ENCODE results near the gene FAM168A. TPM values are rescaled to one million over a fixed set of nuclear protein-coding genes. Genes with fewer than 3 reads are reported as not detected.

Gene FAM168A
- total and polyA plus RNA-seq, 2 experiments from 2014 or later, result 6.3 to 24.5 TPM

DNA sequence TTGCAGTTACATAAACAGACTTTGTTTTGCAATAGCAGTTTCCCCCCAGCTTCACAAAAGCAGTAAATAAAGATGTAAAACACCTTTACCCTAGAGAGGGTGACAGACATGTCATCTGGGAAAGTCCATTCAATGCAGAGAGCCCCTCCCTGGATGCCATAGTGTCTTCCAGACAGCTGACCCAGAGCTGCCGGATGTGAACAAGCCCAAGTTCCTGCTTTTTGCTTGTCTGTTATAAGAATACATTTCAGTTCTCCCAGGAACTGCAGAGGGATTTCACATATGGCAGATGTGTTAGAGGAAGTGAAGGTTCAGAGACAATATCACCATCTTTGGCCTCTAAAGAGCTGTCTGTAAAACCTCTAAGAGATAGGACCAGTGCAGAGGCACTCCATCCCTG, 172.8 kb downstream of the FAM168A start:
- Histone ChIP-seq H3K27ac (no peak overlapping the region), H3K4me1 (ENCODE audit: insufficient read depth) (no peaks in the 10 kb centered on the region), H4K20me1 (ENCODE audit: insufficient read depth, poor library complexity, severe bottlenecking) (no peaks in the 10 kb centered on the region), H3K79me2 (no peaks in the 10 kb centered on the region), H3K27me3 (no peaks in the 10 kb centered on the region), H2AFZ (no peak overlapping the region), H3K36me3 (replicated peaks; ENCODE audit: insufficient read depth, low read depth) (no peaks in the 10 kb centered on the region), H3K4me2 (no peak overlapping the region), H3K4me3 (no peak overlapping the region), H3K9me3 (ENCODE audit: low read depth) (no peaks in the 10 kb centered on the region), H3K9me2 (replicated peaks; ENCODE audit: insufficient read depth) (no peaks in the 10 kb centered on the region)
- TF ChIP-seq EZH2 (IDR thresholded peaks at IDR 0.05; ENCODE audit: borderline replicate concordance), result no peak
- TF ChIP-seq, protein P1, sequence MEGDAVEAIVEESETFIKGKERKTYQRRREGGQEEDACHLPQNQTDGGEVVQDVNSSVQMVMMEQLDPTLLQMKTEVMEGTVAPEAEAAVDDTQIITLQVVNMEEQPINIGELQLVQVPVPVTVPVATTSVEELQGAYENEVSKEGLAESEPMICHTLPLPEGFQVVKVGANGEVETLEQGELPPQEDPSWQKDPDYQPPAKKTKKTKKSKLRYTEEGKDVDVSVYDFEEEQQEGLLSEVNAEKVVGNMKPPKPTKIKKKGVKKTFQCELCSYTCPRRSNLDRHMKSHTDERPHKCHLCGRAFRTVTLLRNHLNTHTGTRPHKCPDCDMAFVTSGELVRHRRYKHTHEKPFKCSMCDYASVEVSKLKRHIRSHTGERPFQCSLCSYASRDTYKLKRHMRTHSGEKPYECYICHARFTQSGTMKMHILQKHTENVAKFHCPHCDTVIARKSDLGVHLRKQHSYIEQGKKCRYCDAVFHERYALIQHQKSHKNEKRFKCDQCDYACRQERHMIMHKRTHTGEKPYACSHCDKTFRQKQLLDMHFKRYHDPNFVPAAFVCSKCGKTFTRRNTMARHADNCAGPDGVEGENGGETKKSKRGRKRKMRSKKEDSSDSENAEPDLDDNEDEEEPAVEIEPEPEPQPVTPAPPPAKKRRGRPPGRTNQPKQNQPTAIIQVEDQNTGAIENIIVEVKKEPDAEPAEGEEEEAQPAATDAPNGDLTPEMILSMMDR (IDR thresholded peaks at IDR 0.05; ENCODE audit: poor library complexity), result no peak
- no peak for TF ChIP-seq EZH2phosphoT487 (IDR thresholded peaks at IDR 0.05; ENCODE audit: low read depth, severe bottlenecking, unreplicated experiment)
- 100% methylated on average over 1 of the region's 1 CpG for WGBS (ENCODE audit: low lambda C conversion rate, missing lambda C conversion rate)
- no peak for DNase-seq (ENCODE audit: low spot score)

DNA sequence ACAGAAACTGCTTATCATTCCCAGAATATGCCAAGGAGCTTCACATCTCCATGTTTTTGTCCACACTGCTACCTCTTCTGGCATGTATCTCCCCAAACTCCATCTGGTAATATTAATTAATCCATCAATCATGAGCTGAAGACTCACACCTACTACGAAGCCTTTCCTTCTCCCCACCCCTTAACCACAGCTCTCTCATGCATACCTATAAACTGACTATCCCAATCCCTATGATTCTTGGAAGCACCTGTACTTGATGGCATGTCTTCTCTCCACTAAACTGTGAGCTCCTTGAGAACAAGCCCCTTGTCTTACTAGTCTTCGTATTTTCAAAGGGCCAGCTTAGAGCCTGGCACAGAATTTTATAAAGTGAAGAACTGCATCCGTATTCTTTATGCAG, 174.4 kb downstream of the FAM168A start:
- TF ChIP-seq, protein P1 (IDR thresholded peaks at IDR 0.05; ENCODE audit: poor library complexity), result no peak
- no peak for TF ChIP-seq EZH2phosphoT487 (IDR thresholded peaks at IDR 0.05; ENCODE audit: low read depth, severe bottlenecking, unreplicated experiment)
- TF ChIP-seq EZH2 (IDR thresholded peaks at IDR 0.05; ENCODE audit: borderline replicate concordance), result no peak
- H3K4me1 ChIP-seq (ENCODE audit: insufficient read depth), result no peaks in the 10 kb centered on the region
- no peaks in the 10 kb centered on the region for H3K36me3 ChIP-seq (replicated peaks; ENCODE audit: insufficient read depth, low read depth)
- H3K27ac ChIP-seq, result no peak overlapping the region
- no peaks in the 10 kb centered on the region for H3K9me2 ChIP-seq (replicated peaks; ENCODE audit: insufficient read depth)
- 88% methylated on average over 3 of the region's 3 CpGs for WGBS (ENCODE audit: low lambda C conversion rate, missing lambda C conversion rate)
- H3K4me2 ChIP-seq, result no peak overlapping the region
- no peak overlapping the region for H3K4me3 ChIP-seq
- H3K79me2 ChIP-seq, result no peaks in the 10 kb centered on the region
- H3K27me3 ChIP-seq, result no peaks in the 10 kb centered on the region
- H2AFZ ChIP-seq, result no peak overlapping the region
- DNase-seq (ENCODE audit: low spot score), result no peak
- H3K9me3 ChIP-seq (ENCODE audit: low read depth), result no peaks in the 10 kb centered on the region
- no peaks in the 10 kb centered on the region for H4K20me1 ChIP-seq (ENCODE audit: insufficient read depth, poor library complexity, severe bottlenecking)

DNA sequence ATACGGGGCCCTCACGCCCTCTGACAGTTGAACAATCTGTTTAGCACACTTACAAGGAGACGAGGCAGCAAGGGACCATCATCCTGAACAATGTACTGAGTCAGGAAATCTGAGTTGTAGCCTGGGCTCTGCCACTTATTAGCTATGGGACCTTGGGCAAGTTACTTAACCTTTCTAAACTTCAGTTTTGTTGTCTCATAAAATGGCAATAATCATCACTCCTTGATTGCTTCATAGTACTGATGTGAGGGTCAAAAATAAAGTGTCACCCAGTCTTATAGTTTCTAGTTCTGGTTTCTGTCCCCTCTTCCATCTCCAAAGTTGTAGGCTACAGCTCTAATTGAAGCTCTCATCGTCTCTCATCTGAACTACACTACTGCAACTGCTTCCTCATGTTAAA, 175.0 kb downstream of the FAM168A start:
- H3K27ac ChIP-seq, result no peak overlapping the region
- no peaks in the 10 kb centered on the region for H3K79me2 ChIP-seq
- H3K27me3 ChIP-seq, result no peaks in the 10 kb centered on the region
- no peak for DNase-seq (ENCODE audit: low spot score)
- no peaks in the 10 kb centered on the region for H3K9me3 ChIP-seq (ENCODE audit: low read depth)
- no peaks in the 10 kb centered on the region for H3K36me3 ChIP-seq (replicated peaks; ENCODE audit: insufficient read depth, low read depth)
- 95% methylated on average over 4 of the region's 4 CpGs for WGBS (ENCODE audit: low lambda C conversion rate, missing lambda C conversion rate)
- no peak for TF ChIP-seq EZH2 (IDR thresholded peaks at IDR 0.05; ENCODE audit: borderline replicate concordance)
- no peak for TF ChIP-seq EZH2phosphoT487 (IDR thresholded peaks at IDR 0.05; ENCODE audit: low read depth, severe bottlenecking, unreplicated experiment)
- TF ChIP-seq, protein P1 (IDR thresholded peaks at IDR 0.05; ENCODE audit: poor library complexity), result no peak
- H3K4me1 ChIP-seq (ENCODE audit: insufficient read depth), result no peaks in the 10 kb centered on the region
- no peak overlapping the region for H3K4me3 ChIP-seq
- no peaks in the 10 kb centered on the region for H3K9me2 ChIP-seq (replicated peaks; ENCODE audit: insufficient read depth)
- no peak overlapping the region for H3K4me2 ChIP-seq
- H2AFZ ChIP-seq, result no peak overlapping the region
- no peaks in the 10 kb centered on the region for H4K20me1 ChIP-seq (ENCODE audit: insufficient read depth, poor library complexity, severe bottlenecking)

DNA sequence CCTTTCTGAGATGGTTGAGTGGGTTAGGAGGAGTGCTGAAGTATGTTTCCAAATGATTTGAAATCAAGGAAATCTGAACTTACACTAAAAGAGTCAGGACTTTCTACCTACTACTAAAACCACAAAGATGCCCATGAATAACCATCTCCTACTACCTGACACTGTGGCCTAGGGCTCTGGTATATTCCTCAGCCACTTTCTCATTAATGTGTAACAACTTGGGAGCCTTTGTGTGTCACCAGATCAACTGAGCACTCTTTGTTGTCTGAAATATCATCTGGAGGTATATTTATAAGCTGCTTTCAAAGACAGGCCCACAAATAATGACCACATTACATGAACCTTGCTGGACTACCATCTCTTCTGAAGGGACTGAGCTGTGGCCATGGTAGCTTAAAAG, 177.8 kb downstream of the FAM168A start:
- H3K4me3 ChIP-seq, result no peak overlapping the region
- H4K20me1 ChIP-seq (ENCODE audit: insufficient read depth, poor library complexity, severe bottlenecking), result no peaks in the 10 kb centered on the region
- H3K27ac ChIP-seq, result no peak overlapping the region
- TF ChIP-seq, protein P1 (IDR thresholded peaks at IDR 0.05; ENCODE audit: poor library complexity), result no peak
- TF ChIP-seq EZH2phosphoT487 (IDR thresholded peaks at IDR 0.05; ENCODE audit: low read depth, severe bottlenecking, unreplicated experiment), result no peak
- TF ChIP-seq EZH2 (IDR thresholded peaks at IDR 0.05; ENCODE audit: borderline replicate concordance), result no peak
- no peaks in the 10 kb centered on the region for H3K36me3 ChIP-seq (replicated peaks; ENCODE audit: insufficient read depth, low read depth)
- H3K27me3 ChIP-seq, result no peaks in the 10 kb centered on the region
- H3K79me2 ChIP-seq, result no peaks in the 10 kb centered on the region
- DNase-seq (ENCODE audit: low spot score), result no peak
- H3K9me2 ChIP-seq (replicated peaks; ENCODE audit: insufficient read depth), result no peaks in the 10 kb centered on the region
- peaks cover 7% of the 10 kb centered on the region for H3K4me1 ChIP-seq (ENCODE audit: insufficient read depth)
- no peaks in the 10 kb centered on the region for H3K9me3 ChIP-seq (ENCODE audit: low read depth)
- H3K4me2 ChIP-seq, result no peak overlapping the region
- H2AFZ ChIP-seq, result no peak overlapping the region
